ENCODE data around the gene DRC7. TPM values are rescaled to one million over a fixed set of nuclear protein-coding genes. Genes with fewer than 3 reads are reported as not detected.

DRC7 gene
- total RNA-seq, 1 donor: not detected

DNA sequence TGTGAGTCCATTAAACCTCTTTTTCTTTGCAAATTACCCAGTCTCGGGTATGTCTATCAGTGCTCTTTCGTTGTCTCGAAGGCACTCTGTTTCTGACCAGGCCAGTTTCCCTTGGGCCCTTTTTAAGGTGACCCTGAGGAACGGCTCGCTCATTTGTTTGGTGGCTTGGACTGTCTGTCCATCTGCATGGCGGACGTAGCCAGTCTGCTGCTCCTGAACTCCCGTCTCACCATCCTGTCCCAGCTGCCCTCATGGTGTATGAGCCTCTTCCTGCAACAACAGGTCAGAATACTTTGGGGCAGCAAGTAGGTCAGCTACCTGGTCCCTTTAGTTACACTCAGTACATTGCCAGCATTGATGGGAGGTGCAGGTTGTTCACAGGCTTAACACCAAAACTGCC lies 19.0 kb downstream of the DRC7 start:
- DNase-seq (ENCODE audit: low read depth): no peak
- TF ChIP-seq, protein P1, sequence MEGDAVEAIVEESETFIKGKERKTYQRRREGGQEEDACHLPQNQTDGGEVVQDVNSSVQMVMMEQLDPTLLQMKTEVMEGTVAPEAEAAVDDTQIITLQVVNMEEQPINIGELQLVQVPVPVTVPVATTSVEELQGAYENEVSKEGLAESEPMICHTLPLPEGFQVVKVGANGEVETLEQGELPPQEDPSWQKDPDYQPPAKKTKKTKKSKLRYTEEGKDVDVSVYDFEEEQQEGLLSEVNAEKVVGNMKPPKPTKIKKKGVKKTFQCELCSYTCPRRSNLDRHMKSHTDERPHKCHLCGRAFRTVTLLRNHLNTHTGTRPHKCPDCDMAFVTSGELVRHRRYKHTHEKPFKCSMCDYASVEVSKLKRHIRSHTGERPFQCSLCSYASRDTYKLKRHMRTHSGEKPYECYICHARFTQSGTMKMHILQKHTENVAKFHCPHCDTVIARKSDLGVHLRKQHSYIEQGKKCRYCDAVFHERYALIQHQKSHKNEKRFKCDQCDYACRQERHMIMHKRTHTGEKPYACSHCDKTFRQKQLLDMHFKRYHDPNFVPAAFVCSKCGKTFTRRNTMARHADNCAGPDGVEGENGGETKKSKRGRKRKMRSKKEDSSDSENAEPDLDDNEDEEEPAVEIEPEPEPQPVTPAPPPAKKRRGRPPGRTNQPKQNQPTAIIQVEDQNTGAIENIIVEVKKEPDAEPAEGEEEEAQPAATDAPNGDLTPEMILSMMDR (IDR thresholded peaks at IDR 0.05; ENCODE audit: insufficient read depth, low read depth, low read length): no peak
- no peak overlapping the region for H3K4me3 ChIP-seq (ENCODE audit: low read depth, low read length)

GRCh38 chr16:57714047-57714446 lies 19.4 kb downstream of the DRC7 start:
- H3K4me3 ChIP-seq (ENCODE audit: low read depth, low read length): no peak overlapping the region
- TF ChIP-seq, protein P1 (IDR thresholded peaks at IDR 0.05; ENCODE audit: insufficient read depth, low read depth, low read length): no peak
- DNase-seq (ENCODE audit: low read depth): no peak

DNA sequence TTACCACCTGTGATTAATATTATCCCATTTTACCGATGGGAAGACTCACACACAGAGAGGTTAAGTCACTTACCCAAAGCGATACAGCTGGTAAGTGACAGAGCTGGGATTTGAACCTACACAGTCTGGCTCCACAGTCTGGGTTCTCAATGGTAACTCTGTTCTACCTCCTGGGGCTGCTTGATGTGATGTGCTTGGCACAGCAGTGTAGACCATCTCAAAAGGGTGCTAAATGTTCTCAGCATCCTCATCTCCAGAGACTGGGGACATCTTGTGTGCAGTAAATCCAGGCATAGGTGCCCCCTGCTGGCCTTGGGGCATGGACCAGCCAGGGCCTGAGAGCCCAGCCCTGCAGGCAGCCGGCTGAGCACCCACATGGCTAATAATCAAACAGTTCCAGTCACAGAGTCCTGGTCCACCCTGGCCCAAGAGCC lies 25.6 kb downstream of the DRC7 start:
- DNase-seq (ENCODE audit: low read depth): peak; percentile 55
- TF ChIP-seq, protein P1 (IDR thresholded peaks at IDR 0.05; ENCODE audit: insufficient read depth, low read depth, low read length): peak; percentile 70
- no peak overlapping the region for H3K4me3 ChIP-seq (ENCODE audit: low read depth, low read length)

DNA sequence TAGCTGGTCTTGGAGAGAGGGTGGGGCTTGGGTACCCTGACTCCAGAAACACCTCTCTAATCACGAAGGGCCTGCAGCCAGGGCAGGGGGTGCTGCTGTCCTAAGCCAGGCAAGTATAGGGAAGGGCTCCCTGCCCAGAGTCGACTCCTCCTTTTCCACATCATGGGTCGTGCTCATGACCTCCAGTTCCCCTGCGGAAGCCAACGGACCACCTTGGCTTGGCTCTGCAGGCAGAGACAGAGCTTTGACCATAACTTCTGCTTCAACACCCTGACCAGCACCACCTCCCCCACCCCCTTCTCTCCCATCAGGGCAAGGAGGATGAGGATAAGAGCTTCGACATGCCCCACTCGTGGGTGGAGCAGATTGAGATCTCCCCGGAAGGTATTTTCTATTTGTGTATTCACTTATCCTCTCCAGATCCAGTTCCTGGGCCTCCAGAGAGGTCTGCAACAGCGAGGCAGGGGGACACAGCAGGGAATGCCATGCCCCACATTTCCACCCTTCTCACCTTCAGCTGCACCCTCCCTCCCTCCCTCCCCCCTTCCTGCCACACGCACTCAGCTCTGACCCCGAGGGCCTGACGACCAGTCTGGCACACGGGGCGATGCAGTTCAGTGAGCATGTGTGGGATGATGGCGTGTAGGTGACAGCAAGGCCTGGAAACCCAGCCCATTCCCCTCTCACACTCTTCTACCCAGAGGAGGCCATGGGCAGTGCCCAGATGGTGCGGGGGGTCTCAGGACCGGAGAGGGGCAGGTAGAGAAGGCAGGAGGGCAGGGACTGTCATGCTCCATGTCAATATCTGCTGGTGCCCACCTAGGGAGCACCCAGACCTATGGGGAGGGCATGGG lies 27.0 kb downstream of the DRC7 start:
- no peak for DNase-seq (ENCODE audit: low read depth)
- TF ChIP-seq, protein P1 (IDR thresholded peaks at IDR 0.05; ENCODE audit: insufficient read depth, low read depth, low read length): no peak
- H3K4me3 ChIP-seq (ENCODE audit: low read depth, low read length): no peak overlapping the region

DNA sequence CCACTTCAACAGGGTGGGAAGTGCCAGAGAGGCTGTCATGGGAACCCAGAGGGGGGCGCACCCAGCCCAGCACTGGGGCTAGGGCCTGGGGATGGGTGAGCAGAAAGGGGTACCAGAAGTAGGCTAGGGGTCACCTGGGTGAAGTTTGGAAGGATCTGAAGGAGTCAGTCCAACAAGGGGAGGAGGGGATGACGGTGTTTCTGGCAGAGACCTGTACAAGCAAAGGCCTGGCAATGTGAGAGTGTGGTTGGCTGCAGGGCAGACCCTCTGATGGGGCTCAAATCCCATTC lies 27.5 kb downstream of the DRC7 start:
- TF ChIP-seq, protein P1 (IDR thresholded peaks at IDR 0.05; ENCODE audit: insufficient read depth, low read depth, low read length): no peak
- H3K4me3 ChIP-seq (ENCODE audit: low read depth, low read length): no peak overlapping the region
- no peak for DNase-seq (ENCODE audit: low read depth)

DNA sequence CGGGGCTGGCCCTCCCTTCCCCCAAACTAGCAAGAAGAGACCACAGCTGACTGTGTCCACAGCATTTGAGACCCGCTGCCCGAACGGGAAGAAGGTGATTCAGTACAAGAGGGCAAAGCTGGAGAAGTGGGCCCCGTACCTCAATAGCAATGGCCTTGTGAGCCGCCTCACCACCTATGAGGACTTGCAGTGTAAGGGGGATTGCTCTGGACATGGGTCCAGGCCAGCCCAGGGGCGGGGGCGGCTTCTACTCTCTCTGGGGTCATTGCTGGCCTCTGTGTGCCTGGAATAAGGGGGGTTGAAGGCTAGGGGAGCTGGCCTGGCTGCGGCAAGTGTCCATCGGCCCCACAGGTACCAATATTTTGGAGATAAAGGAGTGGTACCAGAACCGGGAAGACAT lies 28.0 kb downstream of the DRC7 start:
- DNase-seq (ENCODE audit: low read depth): no peak
- TF ChIP-seq, protein P1 (IDR thresholded peaks at IDR 0.05; ENCODE audit: insufficient read depth, low read depth, low read length): no peak
- no peak overlapping the region for H3K4me3 ChIP-seq (ENCODE audit: low read depth, low read length)

GRCh38 chr16:57723170-57723569 lies 28.6 kb downstream of the DRC7 start:
- peak; percentile 18 for DNase-seq (ENCODE audit: low read depth)
- H3K4me3 ChIP-seq (ENCODE audit: low read depth, low read length): no peak overlapping the region
- TF ChIP-seq, protein P1 (IDR thresholded peaks at IDR 0.05; ENCODE audit: insufficient read depth, low read depth, low read length): peak; percentile 37

Measured in fibroblast of villous mesenchyme (primary cell).